Mesothelial cell of epicardium (in vitro differentiated cells): ENCODE results near the gene VOPP1. TPM values are rescaled to one million over a fixed set of nuclear protein-coding genes. Genes with fewer than 3 reads are reported as not detected.

Experiments
- DNase-seq, 2 experiments: peaks; one replicate each; pipeline ENCODE4 v3.0.0; 2021; ENCODE audit warnings: low spot score in 2 of 2; ENCODE audit not compliant: unreplicated experiment in 2 of 2
- H3K27ac Mint-ChIP-seq: 2 replicates; pipeline ENCODE4 v1.8.0; 2021; ENCODE audit warnings: mixed read lengths
- H3K27me3 Mint-ChIP-seq: 2 replicates; pipeline ENCODE4 v1.8.0; 2021; ENCODE audit warnings: low read depth, mixed read lengths
- H3K36me3 Mint-ChIP-seq: 2 replicates; pipeline ENCODE4 v1.8.0; 2021; ENCODE audit warnings: mixed read lengths
- H3K4me1 Mint-ChIP-seq: 2 replicates; pipeline ENCODE4 v1.8.0; 2021; ENCODE audit warnings: mixed read lengths
- H3K4me3 Mint-ChIP-seq: 2 replicates; pipeline ENCODE4 v1.8.0; 2021; ENCODE audit warnings: mild to moderate bottlenecking, moderate library complexity, mixed read lengths
- H3K9me3 Mint-ChIP-seq: 2 replicates; pipeline ENCODE4 v1.8.0; 2021; ENCODE audit warnings: mixed read lengths
- CTCF ChIP-seq: fragments of 200-600 bp; sonication (generic); IDR thresholded peaks from one replicate; pipeline ENCODE4 v1.5.0; 2021; ENCODE audit warnings: antibody characterized with exemption; ENCODE audit not compliant: unreplicated experiment
- total RNA-seq: library from RNA; stranded (reverse); gene quantifications from 3 replicates; pipeline ENCODE4 v1.2.1, GENCODE V29; 2021

The VOPP1 gene
- total RNA-seq, 1 donor from 2014 or later: 42.8 TPM

- Mint-ChIP-seq H3K4me3 (no peak overlapping the region), H3K9me3 (no peaks in the 10 kb centered on the region)
Measured at GRCh38 chr7:55498142-55498541, 74.2 kb downstream of the VOPP1 start.

GRCh38 chr7:55497521-55497920, 74.8 kb downstream of the VOPP1 start:
- no peak overlapping the region for H3K4me3 Mint-ChIP-seq
- DNase-seq: no peak
- no peak overlapping the region for H3K27ac Mint-ChIP-seq
- no peaks in the 10 kb centered on the region for H3K27me3 Mint-ChIP-seq
- no peaks in the 10 kb centered on the region for H3K9me3 Mint-ChIP-seq
- peaks cover 8% of the 10 kb centered on the region for H3K4me1 Mint-ChIP-seq
- H3K36me3 Mint-ChIP-seq: peaks cover 10% of the 10 kb centered on the region
- no peak for TF ChIP-seq CTCF

More at GRCh38 chr7:55498142-55498541, 74.2 kb downstream of the VOPP1 start:
- peaks cover 7% of the 10 kb centered on the region for H3K36me3 Mint-ChIP-seq
- TF ChIP-seq CTCF: no peak
- H3K27ac Mint-ChIP-seq: no peak overlapping the region
- peaks cover 14% of the 10 kb centered on the region for H3K4me1 Mint-ChIP-seq
- no peak for DNase-seq
- no peaks in the 10 kb centered on the region for H3K27me3 Mint-ChIP-seq

GRCh38 chr7:55496906-55497305, 75.4 kb downstream of the VOPP1 start:
- no peaks in the 10 kb centered on the region for H3K9me3 Mint-ChIP-seq
- no peak for TF ChIP-seq CTCF
- no peak overlapping the region for H3K4me3 Mint-ChIP-seq
- H3K27ac Mint-ChIP-seq: no peak overlapping the region
- no peak for DNase-seq
- peaks cover 8% of the 10 kb centered on the region for H3K4me1 Mint-ChIP-seq
- peaks cover 10% of the 10 kb centered on the region for H3K36me3 Mint-ChIP-seq
- H3K27me3 Mint-ChIP-seq: no peaks in the 10 kb centered on the region

- H3K27ac Mint-ChIP-seq: no peak overlapping the region
- H3K27me3 Mint-ChIP-seq: no peaks in the 10 kb centered on the region
- no peak for DNase-seq
- no peaks in the 10 kb centered on the region for H3K9me3 Mint-ChIP-seq
- H3K4me3 Mint-ChIP-seq: no peak overlapping the region
- no peak for TF ChIP-seq CTCF
- H3K36me3 Mint-ChIP-seq: peaks cover 10% of the 10 kb centered on the region
- H3K4me1 Mint-ChIP-seq: peaks cover 5% of the 10 kb centered on the region
Measured at GRCh38 chr7:55494951-55495350, 77.4 kb downstream of the VOPP1 start.

- H3K4me3 Mint-ChIP-seq: no peak overlapping the region
- DNase-seq: no peak
- peaks cover 5% of the 10 kb centered on the region for H3K4me1 Mint-ChIP-seq
- H3K27me3 Mint-ChIP-seq: no peaks in the 10 kb centered on the region
- H3K27ac Mint-ChIP-seq: no peak overlapping the region
- no peaks in the 10 kb centered on the region for H3K9me3 Mint-ChIP-seq
- H3K36me3 Mint-ChIP-seq: peaks cover 10% of the 10 kb centered on the region
- no peak for TF ChIP-seq CTCF
Measured at GRCh38 chr7:55493408-55493807, 78.9 kb downstream of the VOPP1 start.

- H3K36me3 Mint-ChIP-seq: peaks cover 10% of the 10 kb centered on the region
- TF ChIP-seq CTCF: no peak
- no peaks in the 10 kb centered on the region for H3K9me3 Mint-ChIP-seq
- no peak for DNase-seq
- H3K27ac Mint-ChIP-seq: no peak overlapping the region
- no peaks in the 10 kb centered on the region for H3K27me3 Mint-ChIP-seq
- no peak overlapping the region for H3K4me3 Mint-ChIP-seq
- H3K4me1 Mint-ChIP-seq: peaks cover 5% of the 10 kb centered on the region
Measured at GRCh38 chr7:55491346-55491745, 81.0 kb downstream of the VOPP1 start.
